Bronchial epithelial cell (primary cell): ENCODE results near the gene TRIM37. TPM values are rescaled to one million over a fixed set of nuclear protein-coding genes. Genes with fewer than 3 reads are reported as not detected.
"Not testable (repeated sequence)": the region's sequence is repeated elsewhere in the genome, so short reads cannot be mapped to it uniquely, and the experiment has no call there.

Experiments used
- DNase-seq: peaks from one replicate; pipeline ENCODE4 v3.0.0-alpha.2; 2010; ENCODE audit warnings: low read depth
- FAIRE-seq: peaks from 2 replicates; lab custom pipeline; 2011; peaks lifted over from hg19 to GRCh38; lab: Jason Lieb, UNC
- H3K27me3 ChIP-seq: 2 replicates; pipeline ENCODE4 v1.5.1; 2011; ENCODE audit warnings: low read length; ENCODE audit not compliant: control insufficient read depth, insufficient read depth
- H3K36me3 ChIP-seq: 2 replicates; pipeline ENCODE4 v1.5.1; 2011; ENCODE audit warnings: low read length; ENCODE audit not compliant: control insufficient read depth, insufficient read depth
- H3K4me3 ChIP-seq: 2 replicates; pipeline ENCODE4 v1.5.1; 2011; ENCODE audit warnings: mild to moderate bottlenecking, low read depth, low read length, control low read depth
- total RNA-seq: library from RNA; depleted of rRNA; stranded (reverse); fragments of >200 nt; gene quantifications from 2 replicates; pipeline ENCODE4 v1.2.1, GENCODE V29; 2014
- TF ChIP-seq, protein P1 (sequence below): IDR thresholded peaks from 2 replicates; pipeline ENCODE4 v1.5.1; 2011; ENCODE audit warnings: mild to moderate bottlenecking, moderate library complexity, low read length, control low read depth, inconsistent platforms; ENCODE audit not compliant: insufficient read depth, severe bottlenecking

TRIM37 gene
- total RNA-seq, 1 donor from 2014 or later = 29.0 TPM

DNA sequence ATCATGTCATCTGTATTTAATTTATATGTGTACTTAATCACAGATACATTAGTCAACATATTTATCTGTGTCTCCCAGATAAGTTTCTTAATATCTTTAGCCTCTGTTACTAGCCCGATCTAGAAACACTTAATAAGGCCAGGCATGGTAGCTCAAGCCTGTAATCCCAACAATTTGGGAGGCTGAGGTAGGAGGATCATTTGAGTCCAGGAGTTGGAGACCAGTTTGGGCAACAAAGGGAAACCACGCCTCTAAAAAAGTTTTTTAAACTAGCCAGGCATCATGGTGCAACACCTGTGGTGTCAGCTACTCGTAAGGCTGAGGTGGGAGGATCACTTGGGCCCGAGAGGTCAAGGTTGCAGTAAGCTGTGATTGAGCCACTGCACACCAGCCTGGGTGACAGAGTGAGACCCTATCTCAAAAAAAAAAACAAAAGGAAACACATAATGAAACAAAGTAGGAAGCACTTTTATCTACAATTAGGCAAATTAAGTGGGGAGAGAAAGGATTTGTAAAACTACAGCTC lies 39.0 kb upstream of the TRIM37 start:
- Histone ChIP-seq H3K4me3 (no peak overlapping the region), H3K36me3 (no peaks in the 10 kb centered on the region), H3K27me3 (no peaks in the 10 kb centered on the region)
- FAIRE-seq = no peak
- TF ChIP-seq, protein P1, sequence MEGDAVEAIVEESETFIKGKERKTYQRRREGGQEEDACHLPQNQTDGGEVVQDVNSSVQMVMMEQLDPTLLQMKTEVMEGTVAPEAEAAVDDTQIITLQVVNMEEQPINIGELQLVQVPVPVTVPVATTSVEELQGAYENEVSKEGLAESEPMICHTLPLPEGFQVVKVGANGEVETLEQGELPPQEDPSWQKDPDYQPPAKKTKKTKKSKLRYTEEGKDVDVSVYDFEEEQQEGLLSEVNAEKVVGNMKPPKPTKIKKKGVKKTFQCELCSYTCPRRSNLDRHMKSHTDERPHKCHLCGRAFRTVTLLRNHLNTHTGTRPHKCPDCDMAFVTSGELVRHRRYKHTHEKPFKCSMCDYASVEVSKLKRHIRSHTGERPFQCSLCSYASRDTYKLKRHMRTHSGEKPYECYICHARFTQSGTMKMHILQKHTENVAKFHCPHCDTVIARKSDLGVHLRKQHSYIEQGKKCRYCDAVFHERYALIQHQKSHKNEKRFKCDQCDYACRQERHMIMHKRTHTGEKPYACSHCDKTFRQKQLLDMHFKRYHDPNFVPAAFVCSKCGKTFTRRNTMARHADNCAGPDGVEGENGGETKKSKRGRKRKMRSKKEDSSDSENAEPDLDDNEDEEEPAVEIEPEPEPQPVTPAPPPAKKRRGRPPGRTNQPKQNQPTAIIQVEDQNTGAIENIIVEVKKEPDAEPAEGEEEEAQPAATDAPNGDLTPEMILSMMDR = no peak
- no peak for DNase-seq

DNA sequence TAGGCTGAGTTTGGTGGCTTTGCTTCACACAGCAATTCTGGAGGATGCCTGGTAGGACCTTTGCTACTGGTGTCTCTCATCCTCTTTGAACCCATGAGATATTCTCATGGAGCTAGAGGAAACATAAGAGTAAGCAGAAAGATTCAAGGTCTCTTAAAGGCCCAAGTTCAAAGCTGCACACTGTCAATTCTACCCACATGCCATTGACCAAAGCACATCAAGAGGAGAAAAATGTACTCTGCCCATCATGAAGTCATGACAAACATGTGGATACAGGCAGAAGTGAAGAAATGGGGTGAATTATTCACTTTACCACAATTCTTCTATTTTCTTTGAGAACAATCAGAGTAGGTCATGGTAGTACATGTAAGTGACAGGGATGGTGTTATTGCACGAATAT lies 35.2 kb upstream of the TRIM37 start:
- no peaks in the 10 kb centered on the region for H3K27me3 ChIP-seq
- TF ChIP-seq, protein P1 = no peak
- FAIRE-seq (no peak), DNase-seq (peak; percentile 82)
- H3K36me3 ChIP-seq = no peaks in the 10 kb centered on the region
- no peak overlapping the region for H3K4me3 ChIP-seq

DNA sequence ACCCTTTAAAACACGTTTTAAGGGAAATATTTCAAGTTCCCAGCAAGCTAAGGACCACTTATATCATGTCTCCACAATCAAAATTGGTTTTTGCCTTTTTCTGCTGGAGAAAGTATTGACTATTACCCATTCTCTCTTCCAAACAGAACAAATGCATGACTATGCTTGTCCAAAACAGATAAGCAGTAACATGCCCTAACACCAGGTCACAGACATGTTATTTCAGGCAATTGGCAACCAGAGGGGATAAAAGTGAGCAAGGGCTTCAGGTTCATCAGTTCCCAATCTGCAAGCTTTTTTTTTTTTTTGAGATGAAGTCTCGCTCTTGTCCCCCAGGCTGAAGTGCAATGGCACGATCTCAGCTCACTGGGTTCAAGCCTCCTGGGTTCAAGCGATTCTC lies 33.3 kb upstream of the TRIM37 start:
- FAIRE-seq (no peak), DNase-seq (peak; percentile 85)
- no peaks in the 10 kb centered on the region for H3K27me3 ChIP-seq
- H3K36me3 ChIP-seq = no peaks in the 10 kb centered on the region
- no peak overlapping the region for H3K4me3 ChIP-seq
- TF ChIP-seq, protein P1 = no peak

DNA sequence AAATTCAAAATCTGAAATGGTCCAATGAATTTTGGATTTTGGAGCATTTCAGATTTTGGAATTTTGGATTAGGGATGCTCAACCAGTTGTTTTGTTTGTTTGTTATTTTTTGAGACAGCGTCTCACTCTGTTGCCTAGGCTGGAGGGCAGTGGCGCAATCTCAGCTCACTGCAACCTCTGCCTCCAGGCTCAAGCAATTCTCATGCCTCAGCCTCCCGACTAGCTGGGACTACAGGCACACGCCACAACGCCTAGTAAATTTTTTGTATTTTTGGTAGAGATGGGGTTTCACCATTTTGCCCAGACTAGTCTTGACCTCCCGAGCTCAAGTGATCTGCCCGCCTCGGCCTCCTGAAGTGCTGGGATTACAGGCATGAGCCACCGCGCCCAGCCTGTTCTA lies 31.7 kb upstream of the TRIM37 start:
- DNase-seq, H3K4me3 ChIP-seq, H3K36me3 ChIP-seq, H3K27me3 ChIP-seq, FAIRE-seq: not testable (repeated sequence)

DNA sequence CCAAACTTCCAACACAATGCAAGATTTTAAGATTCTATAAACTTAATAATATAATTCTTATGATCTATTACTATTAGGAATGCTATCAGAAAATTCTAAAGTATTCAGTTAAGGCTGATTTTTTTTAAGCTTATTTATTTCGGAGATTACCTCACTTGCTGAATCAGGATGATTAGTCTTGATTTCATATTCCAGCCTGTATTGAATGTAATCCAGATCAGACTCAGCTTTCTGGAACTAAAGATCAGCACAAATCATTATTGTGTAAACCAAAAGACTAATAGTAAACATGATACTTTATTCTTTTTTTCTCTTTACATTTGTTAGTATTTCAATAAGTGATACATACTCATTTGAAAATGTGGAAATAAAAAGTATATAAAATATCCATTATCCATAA lies 24.5 kb upstream of the TRIM37 start:
- no peaks in the 10 kb centered on the region for H3K36me3 ChIP-seq
- DNase-seq (no peak), FAIRE-seq (no peak)
- TF ChIP-seq, protein P1 = no peak
- no peaks in the 10 kb centered on the region for H3K27me3 ChIP-seq
- no peak overlapping the region for H3K4me3 ChIP-seq

DNA sequence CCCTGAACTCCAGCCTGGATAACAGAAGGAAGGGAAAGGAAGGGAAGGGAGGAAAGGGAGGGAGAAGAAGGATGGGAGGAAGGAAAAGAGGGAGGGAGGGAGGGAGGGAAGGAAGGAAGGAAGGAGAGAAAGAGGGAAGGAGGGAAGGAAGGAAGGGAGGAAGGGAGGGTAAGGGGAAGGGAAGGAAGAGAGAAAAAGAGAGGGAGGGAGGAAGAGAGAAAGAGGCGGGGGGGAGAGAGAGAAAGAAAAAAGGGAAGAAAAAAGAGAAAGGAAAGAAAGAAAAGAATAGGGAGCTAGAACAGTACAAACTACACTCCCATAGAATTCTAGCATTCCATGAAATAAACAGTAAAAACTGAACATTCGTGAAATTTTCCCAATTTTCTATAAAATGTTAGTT lies 23.1 kb upstream of the TRIM37 start:
- TF ChIP-seq, protein P1 = no peak
- H3K27me3 ChIP-seq = no peaks in the 10 kb centered on the region
- FAIRE-seq = no peak
- no peaks in the 10 kb centered on the region for H3K36me3 ChIP-seq
- no peak overlapping the region for H3K4me3 ChIP-seq
- DNase-seq = no peak
